ENCODE data around the gene LETMD1. TPM values are rescaled to one million over a fixed set of nuclear protein-coding genes. Genes with fewer than 3 reads are reported as not detected.
"Not testable (repeated sequence)": the region's sequence is repeated elsewhere in the genome, so short reads cannot be mapped to it uniquely, and the experiment has no call there.

Gene LETMD1, protein sequence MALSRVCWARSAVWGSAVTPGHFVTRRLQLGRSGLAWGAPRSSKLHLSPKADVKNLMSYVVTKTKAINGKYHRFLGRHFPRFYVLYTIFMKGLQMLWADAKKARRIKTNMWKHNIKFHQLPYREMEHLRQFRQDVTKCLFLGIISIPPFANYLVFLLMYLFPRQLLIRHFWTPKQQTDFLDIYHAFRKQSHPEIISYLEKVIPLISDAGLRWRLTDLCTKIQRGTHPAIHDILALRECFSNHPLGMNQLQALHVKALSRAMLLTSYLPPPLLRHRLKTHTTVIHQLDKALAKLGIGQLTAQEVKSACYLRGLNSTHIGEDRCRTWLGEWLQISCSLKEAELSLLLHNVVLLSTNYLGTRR
- polyA plus RNA-seq, result 25.7 TPM

DNA sequence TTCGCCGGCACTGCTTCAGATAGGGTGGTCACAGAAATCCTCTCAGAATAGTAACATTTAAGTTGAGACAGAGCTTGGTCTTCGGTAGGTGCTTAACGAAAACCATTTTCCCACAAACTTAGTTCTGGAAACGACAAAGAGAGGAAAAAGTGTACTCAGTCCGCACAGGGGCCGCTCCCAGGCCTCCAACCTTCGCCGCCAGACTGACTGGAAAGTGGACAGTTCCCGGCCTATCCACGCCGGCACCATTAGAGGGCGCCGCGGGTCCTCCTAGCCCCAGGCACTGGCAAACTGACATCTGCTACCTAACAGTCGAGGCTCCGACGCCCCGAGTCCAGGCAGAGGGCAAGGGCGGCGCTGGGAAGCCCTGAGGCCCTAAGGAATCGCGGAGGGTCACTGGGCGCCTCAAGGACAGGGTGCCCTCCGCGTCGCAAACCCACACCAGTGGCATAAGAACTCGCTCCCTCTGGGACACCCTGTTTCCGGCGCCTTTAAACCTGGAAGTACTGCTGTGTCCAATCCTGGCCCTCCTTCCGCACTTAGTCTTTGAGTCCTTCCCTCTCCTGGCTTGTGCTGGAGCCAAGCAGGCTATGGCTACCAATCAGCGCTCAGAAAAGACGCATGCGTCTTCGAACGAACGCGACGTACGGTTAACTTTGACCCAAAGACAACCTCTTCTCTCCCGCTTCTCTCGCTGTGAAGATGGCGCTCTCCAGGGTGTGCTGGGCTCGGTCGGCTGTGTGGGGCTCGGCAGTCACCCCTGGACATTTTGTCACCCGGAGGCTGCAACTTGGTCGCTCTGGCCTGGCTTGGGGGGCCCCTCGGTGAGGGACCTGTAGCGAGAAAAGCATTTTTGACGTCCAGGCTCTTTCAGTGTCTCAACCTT, at the start of gene LETMD1:
Gene LETMD1 (plus strand): TSS at position 673 of the 886 bp plus-strand sequence. CDS start 30 bp downstream, at position 703.
- H3K27me3 Mint-ChIP-seq, result no peaks in the 10 kb centered on the region
- peaks cover 1% of the 10 kb centered on the region for H3K36me3 Mint-ChIP-seq
- H3K9me3 Mint-ChIP-seq, result no peaks in the 10 kb centered on the region
- H3K4me3 Mint-ChIP-seq, result peak within 1 kb of the TSS; percentile 88 to 99 (median 96)
- H3K27ac Mint-ChIP-seq, result peak within 1 kb of the TSS; percentile 86 to 97 (median 97)
- H3K4me1 Mint-ChIP-seq, result peaks cover 21 to 29% (median 24%) of the 10 kb centered on the region in 3 donors

DNA sequence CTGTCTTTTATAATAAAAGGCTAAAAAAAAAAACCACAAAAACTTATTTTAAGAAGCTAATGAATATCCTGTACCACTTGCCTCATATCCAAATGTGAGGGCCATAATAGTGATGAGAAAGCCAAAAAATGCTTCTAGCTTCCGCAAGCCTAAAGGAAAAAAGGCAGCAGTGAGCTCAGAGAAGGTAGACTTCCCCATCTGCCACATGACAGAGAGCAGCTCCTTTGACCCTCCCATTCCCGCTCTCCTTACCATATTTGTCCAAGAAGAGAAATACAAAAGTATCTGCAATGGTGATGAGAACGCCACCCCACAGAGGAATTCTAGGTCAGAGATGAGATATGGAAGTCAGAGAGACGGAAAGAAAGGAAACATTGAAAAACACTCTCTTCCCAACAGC, 49.0 kb upstream of the LETMD1 start:
- Mint-ChIP-seq H3K9me3 (no peaks in the 10 kb centered on the region), H3K4me3 (no peak overlapping the region), H3K4me1 (peaks cover 0 to 1% (median 0%) of the 10 kb centered on the region in 3 donors), H3K27me3 (no peaks in the 10 kb centered on the region), H3K27ac (no peak overlapping the region), H3K36me3 (peaks cover 8% of the 10 kb centered on the region)

GRCh38 chr12:51000245-51000644, 47.9 kb upstream of the LETMD1 start:
- Mint-ChIP-seq H3K4me1 (peaks cover 0 to 1% (median 0%) of the 10 kb centered on the region in 3 donors), H3K27ac (no peak overlapping the region), H3K36me3 (peaks cover 11% of the 10 kb centered on the region), H3K4me3 (no peak overlapping the region), H3K27me3 (no peaks in the 10 kb centered on the region), H3K9me3 (no peaks in the 10 kb centered on the region)

DNA sequence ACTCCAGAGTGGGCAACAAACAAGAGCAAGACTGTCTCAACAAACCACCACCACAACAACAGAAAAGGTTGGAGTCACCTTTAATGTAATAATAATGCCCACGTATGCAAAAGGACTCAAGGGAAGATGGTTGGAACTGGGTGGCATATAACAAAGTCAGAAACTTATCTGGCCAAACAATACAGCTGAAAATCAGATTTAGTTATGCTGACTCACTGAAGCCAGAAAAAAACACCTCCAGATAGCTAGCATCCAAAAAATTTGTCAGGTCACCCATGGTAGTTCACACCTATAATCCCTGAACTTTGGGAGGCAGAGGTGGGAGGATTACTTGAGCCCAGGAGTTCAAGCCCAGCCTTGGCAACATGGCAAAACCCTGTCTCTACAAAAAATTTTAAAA, 46.3 kb upstream of the LETMD1 start:
- H3K36me3 Mint-ChIP-seq, result peaks cover 9% of the 10 kb centered on the region
- no peaks in the 10 kb centered on the region for H3K9me3 Mint-ChIP-seq
- no peaks in the 10 kb centered on the region for H3K27me3 Mint-ChIP-seq
- peak overlapping the region in 1 of 3 donors; percentile 39 for H3K27ac Mint-ChIP-seq
- no peak overlapping the region for H3K4me3 Mint-ChIP-seq
- peaks cover 0 to 1% (median 0%) of the 10 kb centered on the region in 3 donors for H3K4me1 Mint-ChIP-seq

- H3K36me3 Mint-ChIP-seq, result peaks cover 5% of the 10 kb centered on the region
- peak overlapping the region in 1 of 3 donors; percentile 41 for H3K27ac Mint-ChIP-seq
These were observed 43.6 kb upstream of the LETMD1 start for GRCh38 chr12:51004504-51004903.

DNA sequence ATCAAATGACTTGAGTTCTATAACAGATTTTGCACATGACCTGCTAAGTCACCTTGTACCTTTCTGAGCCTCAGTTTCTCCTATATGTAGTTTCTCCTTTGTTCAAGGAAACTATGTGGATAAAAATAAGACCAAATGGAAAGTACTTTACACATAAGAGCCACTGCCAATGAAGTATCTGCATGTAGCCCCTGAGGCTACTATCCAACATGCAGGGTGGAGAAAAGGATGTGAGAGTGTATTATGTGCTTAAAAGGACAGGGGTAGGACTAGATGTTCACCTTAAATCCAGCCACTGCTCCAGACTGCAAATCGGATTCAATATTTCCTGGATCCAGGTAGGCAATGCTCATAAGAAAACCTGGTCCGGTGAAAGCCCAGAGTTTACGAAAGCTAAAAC, 43.1 kb upstream of the LETMD1 start:
- Mint-ChIP-seq H3K4me3 (no peak overlapping the region), H3K36me3 (peaks cover 5% of the 10 kb centered on the region), H3K27ac (no peak overlapping the region), H3K9me3 (no peaks in the 10 kb centered on the region), H3K27me3 (no peaks in the 10 kb centered on the region), H3K4me1 (peaks cover 0 to 5% (median 4%) of the 10 kb centered on the region in 3 donors)

More at GRCh38 chr12:51004504-51004903, 43.6 kb upstream of the LETMD1 start:
- Mint-ChIP-seq H3K9me3 (no peaks in the 10 kb centered on the region), H3K4me1 (peaks cover 0 to 5% (median 4%) of the 10 kb centered on the region in 3 donors), H3K27me3 (no peaks in the 10 kb centered on the region), H3K4me3 (no peak overlapping the region)

DNA sequence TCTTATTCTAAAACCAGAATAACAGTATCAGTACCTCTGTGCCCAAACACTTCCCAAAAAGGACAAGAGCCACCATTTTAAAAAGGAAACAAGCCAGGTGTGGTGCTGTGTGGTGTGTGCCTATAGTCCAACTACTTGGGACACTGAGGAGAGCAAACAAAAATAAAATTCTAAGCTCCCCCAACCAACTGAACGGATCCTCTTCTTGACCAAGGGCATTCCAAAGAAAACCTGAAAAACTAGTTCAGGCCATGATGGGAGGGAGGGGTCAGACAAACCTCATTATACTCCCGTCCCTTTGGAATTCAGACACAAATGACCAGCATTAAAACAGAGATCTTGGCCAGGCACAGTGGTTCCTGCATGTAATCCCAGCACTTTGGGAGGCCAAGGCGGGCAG, 42.5 kb upstream of the LETMD1 start:
- H3K9me3 Mint-ChIP-seq, result no peaks in the 10 kb centered on the region
- H3K27me3 Mint-ChIP-seq, result no peaks in the 10 kb centered on the region
- H3K27ac Mint-ChIP-seq, result no peak overlapping the region

DNA sequence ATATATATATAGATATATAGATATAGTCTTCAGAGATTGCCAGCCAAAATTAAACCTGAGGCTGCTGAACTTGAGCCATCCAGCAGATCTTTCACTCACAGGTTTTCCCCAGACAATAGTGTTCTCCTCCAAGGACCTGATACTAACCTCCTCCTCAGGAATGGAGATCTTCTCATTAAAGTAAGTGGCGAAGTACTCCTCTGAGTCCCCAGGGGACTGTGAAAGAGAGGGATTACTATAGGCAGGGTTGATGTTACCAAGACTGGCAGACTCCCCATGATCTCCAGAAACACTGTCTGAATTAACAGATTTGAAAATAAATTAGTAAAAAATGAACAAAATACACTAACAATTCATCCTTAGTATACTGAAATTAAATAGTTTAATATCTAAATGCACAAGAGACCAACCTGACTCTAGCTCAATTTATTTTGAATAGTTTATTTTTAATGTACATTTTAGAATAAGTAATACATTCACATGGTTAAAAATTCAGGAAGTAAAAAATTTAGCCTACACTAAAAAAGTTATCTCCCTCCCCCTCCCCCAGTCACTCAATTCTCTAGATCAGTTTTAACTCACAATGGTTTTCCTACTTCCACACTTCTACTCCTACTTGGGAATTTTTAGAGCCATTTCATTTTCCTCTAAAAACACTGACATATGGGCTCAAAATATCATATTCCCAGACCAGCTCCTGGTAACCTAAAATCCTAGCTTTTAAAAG, 39.6 kb upstream of the LETMD1 start:
- H3K9me3 Mint-ChIP-seq, result no peaks in the 10 kb centered on the region
- no peaks in the 10 kb centered on the region for H3K27me3 Mint-ChIP-seq
- peaks cover 7 to 10% (median 9%) of the 10 kb centered on the region in 3 donors for H3K4me1 Mint-ChIP-seq
- H3K36me3 Mint-ChIP-seq, result peaks cover 5% of the 10 kb centered on the region
- H3K27ac Mint-ChIP-seq, result peak overlapping the region in 1 of 3 donors; percentile 54
- no peak overlapping the region for H3K4me3 Mint-ChIP-seq

More for the DNA sequence above, 42.5 kb upstream of the LETMD1 start:
- Mint-ChIP-seq H3K4me1 (peaks cover 0 to 5% (median 4%) of the 10 kb centered on the region in 3 donors), H3K4me3 (no peak overlapping the region), H3K36me3 (peaks cover 5% of the 10 kb centered on the region)

DNA sequence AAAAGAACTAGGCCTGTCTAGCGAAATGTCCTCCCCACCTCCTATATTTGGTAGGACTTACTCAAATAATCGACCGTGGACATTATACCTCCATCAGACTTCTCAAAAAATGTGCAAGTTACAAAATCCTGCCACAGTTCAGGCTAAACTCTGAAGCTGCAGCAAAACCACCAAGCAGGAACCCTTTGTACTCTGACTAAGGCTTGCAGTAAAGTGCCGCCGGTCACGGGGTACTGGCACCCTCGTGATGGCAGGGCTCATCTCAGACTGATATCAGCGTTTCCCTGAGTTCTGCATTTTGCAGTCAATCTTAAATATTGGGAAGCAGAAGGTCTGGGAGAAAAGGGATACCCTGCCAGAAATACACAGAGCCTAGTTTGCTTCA, 39.1 kb upstream of the LETMD1 start:
- H3K4me1 Mint-ChIP-seq, result peaks cover 7 to 10% (median 9%) of the 10 kb centered on the region in 3 donors
- peak overlapping the region in 2 of 3 donors; percentile 35 to 54 for H3K27ac Mint-ChIP-seq
- H3K27me3 Mint-ChIP-seq, result no peaks in the 10 kb centered on the region
- peaks cover 3% of the 10 kb centered on the region for H3K36me3 Mint-ChIP-seq
- no peaks in the 10 kb centered on the region for H3K9me3 Mint-ChIP-seq
- no peak overlapping the region for H3K4me3 Mint-ChIP-seq

DNA sequence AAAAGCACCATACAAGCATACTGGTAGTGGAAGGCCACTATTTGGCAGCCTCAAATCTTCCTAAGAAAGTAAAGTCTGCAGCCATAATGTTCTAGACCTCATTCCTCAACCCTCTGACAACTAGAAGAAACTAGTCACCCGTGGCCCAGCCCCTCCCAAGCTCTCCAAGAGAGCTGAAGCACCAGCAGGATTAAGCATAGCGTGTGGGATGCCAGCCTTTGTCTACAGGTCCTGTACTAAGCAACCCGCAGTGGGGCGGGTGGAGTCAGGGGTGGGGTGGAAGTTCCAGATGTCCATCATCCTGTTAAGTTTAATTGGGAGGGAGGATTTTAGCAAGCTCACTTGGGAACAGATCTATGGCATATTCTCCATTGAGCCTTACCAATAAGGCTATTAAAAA, 36.2 kb upstream of the LETMD1 start:
- H3K4me3 Mint-ChIP-seq, result no peak overlapping the region
- peaks cover 7 to 10% (median 9%) of the 10 kb centered on the region in 3 donors for H3K4me1 Mint-ChIP-seq
- no peaks in the 10 kb centered on the region for H3K27me3 Mint-ChIP-seq
- H3K9me3 Mint-ChIP-seq, result no peaks in the 10 kb centered on the region
- no peaks in the 10 kb centered on the region for H3K36me3 Mint-ChIP-seq
- H3K27ac Mint-ChIP-seq, result no peak overlapping the region

- Mint-ChIP-seq H3K27ac (no peak overlapping the region), H3K36me3 (no peaks in the 10 kb centered on the region), H3K4me3 (no peak overlapping the region), H3K27me3 (no peaks in the 10 kb centered on the region), H3K4me1 (peaks cover 7 to 16% (median 12%) of the 10 kb centered on the region in 3 donors), H3K9me3 (no peaks in the 10 kb centered on the region)
These were observed 35.4 kb upstream of the LETMD1 start for GRCh38 chr12:51012570-51013236.

DNA sequence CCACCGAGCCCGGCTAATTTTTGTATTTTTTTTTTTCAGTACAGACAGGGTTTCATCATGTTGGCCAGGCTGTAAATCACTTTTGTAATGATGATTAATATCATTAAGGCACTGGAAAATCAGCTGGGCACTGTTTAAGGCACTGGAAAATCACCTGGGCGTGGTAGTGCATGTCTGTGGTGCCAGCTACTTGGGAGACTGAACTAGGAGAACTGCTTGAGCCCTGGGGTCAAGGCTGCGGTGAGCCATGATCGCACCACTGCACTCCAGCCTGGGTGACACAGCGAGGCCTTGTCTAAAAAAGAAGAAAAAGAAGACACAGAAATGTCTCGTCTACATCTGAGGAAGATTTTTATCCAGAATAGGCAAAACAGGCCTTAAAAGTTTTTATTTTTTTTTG, 34.7 kb upstream of the LETMD1 start:
- Mint-ChIP-seq H3K4me3 (no peak overlapping the region), H3K27ac (no peak overlapping the region), H3K27me3 (no peaks in the 10 kb centered on the region), H3K4me1 (peaks cover 7 to 18% (median 12%) of the 10 kb centered on the region in 3 donors), H3K36me3 (no peaks in the 10 kb centered on the region), H3K9me3 (no peaks in the 10 kb centered on the region)

- H3K27ac Mint-ChIP-seq, H3K9me3 Mint-ChIP-seq, H3K36me3 Mint-ChIP-seq, H3K27me3 Mint-ChIP-seq, H3K4me3 Mint-ChIP-seq: not testable (repeated sequence)
- H3K4me1 Mint-ChIP-seq, result peaks cover 7 to 16% (median 11%) of the 10 kb centered on the region in 3 donors
These were observed 33.7 kb upstream of the LETMD1 start for GRCh38 chr12:51014467-51014866.

- peaks cover 10 to 16% (median 15%) of the 10 kb centered on the region in 3 donors for H3K4me1 Mint-ChIP-seq
- H3K36me3 Mint-ChIP-seq, result no peaks in the 10 kb centered on the region
- no peak overlapping the region for H3K4me3 Mint-ChIP-seq
- no peaks in the 10 kb centered on the region for H3K27me3 Mint-ChIP-seq
- no peaks in the 10 kb centered on the region for H3K9me3 Mint-ChIP-seq
- peak overlapping the region in 1 of 3 donors; percentile 32 for H3K27ac Mint-ChIP-seq
These were observed 30.7 kb upstream of the LETMD1 start for GRCh38 chr12:51017452-51017851.

Data from IgD-negative memory B cell (primary cell).